Measurements from ENCODE around the gene RPUSD1.

RPUSD1 gene

DNA sequence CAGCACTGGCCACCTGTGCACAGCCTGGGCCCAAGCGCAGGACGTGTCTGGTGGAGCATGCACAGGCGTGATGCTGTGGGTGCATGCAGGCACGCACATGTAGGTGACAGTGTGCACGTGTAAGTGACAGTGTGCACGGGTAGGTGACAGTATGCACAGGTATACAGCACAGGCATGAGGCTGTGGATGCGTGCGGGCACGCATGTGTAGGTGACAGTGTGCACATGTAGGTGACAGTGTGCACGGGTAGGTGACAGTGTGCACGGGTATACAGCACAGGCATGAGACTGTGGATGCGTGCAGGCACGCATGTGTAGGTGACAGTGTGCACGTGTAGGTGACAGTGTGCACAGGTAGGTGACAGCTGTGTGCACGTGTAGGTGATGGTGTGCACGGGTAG, 7.9 kb downstream of the RPUSD1 start:
- Histone ChIP-seq H2AFZ (ENCODE audit: low read depth, low read length) (no peak overlapping the region), H2BK120ac (ENCODE audit: low read depth, low read length) (no peak overlapping the region), H3K18ac (ENCODE audit: low read depth in 1 of 2, low read length in 2 of 2) (no peak overlapping the region), H3K4ac (ENCODE audit: low read depth in 1 of 2, low read length in 2 of 2) (no peak overlapping the region), H2BK12ac (ENCODE audit: low read length in 2 of 2) (no peak overlapping the region), H4K8ac (ENCODE audit: low read length) (no peak overlapping the region), H3K4me3 (ENCODE audit: insufficient read depth in 1 of 2, low read depth in 1 of 2, low read length in 2 of 2) (no peak overlapping the region), H3K79me1 (replicated peaks; ENCODE audit: low read length, poor library complexity, severe bottlenecking) (no peaks in the 10 kb centered on the region), H3K23ac (ENCODE audit: low read length in 2 of 2) (no peak overlapping the region), H3K4me2 (ENCODE audit: low read length, poor library complexity, severe bottlenecking) (no peak overlapping the region), H2AK5ac (ENCODE audit: low read length, severe bottlenecking) (no peak overlapping the region), H3K9me3 (ENCODE audit: control insufficient read depth, low read length) (no peaks in the 10 kb centered on the region), H3K36me3 (ENCODE audit: control insufficient read depth in 1 of 2, insufficient read depth in 2 of 2, low read depth in 1 of 2, low read length in 2 of 2) (peaks cover 0 to 13% of the 10 kb centered on the region in 2 experiments), H3K27ac (ENCODE audit: low read length, poor library complexity, severe bottlenecking) (no peak overlapping the region), H3K9ac (ENCODE audit: low read length) (no peak overlapping the region), H2BK5ac (ENCODE audit: low read depth, low read length, poor library complexity, severe bottlenecking) (no peak overlapping the region), H2BK15ac (ENCODE audit: low read depth, poor library complexity, severe bottlenecking) (no peak overlapping the region), H4K91ac (ENCODE audit: low read length) (no peak overlapping the region), H3K14ac (ENCODE audit: low read length in 2 of 2) (peak overlapping the region in 1 of 2 experiments; percentile 59), H3K4me1 (ENCODE audit: control insufficient read depth, insufficient read depth, low read depth, low read length) (peaks cover 25% of the 10 kb centered on the region), H3K27me3 (ENCODE audit: control insufficient read depth in 1 of 2, insufficient read depth in 1 of 2, low read length in 2 of 2) (peaks cover 3 to 68% of the 10 kb centered on the region in 2 experiments)
- DNase-seq = no peak
- WGBS = 89% methylated on average over 16 of the region's 16 CpGs

DNA sequence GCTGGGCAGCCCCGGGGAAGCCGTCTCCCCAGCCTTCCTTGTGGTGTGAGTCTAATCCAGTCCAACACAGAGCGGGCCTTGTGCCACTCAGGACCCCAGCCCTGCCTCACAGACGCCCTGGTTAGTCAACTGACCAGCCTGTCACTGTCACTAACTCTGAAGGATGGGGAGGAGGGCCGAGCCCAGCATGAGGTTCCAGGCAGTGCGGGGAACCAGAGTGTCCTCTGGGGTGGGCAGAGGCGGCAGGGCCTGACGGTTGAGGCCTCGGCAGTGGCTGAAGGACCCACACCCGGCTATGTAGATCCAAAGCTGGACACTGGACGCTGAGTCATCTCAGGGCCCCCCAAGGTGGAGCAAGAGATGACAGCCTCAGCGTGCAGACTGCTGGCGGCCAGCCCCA, 8.6 kb downstream of the RPUSD1 start:
- no peak overlapping the region for H2BK15ac ChIP-seq (ENCODE audit: low read depth, poor library complexity, severe bottlenecking)
- no peak overlapping the region for H4K8ac ChIP-seq (ENCODE audit: low read length)
- H2BK12ac ChIP-seq (ENCODE audit: low read length in 2 of 2) = no peak overlapping the region
- H3K4me2 ChIP-seq (ENCODE audit: low read length, poor library complexity, severe bottlenecking) = no peak overlapping the region
- H4K91ac ChIP-seq (ENCODE audit: low read length) = no peak overlapping the region
- no peak overlapping the region for H3K27ac ChIP-seq (ENCODE audit: low read length, poor library complexity, severe bottlenecking)
- no peak overlapping the region for H2AK5ac ChIP-seq (ENCODE audit: low read length, severe bottlenecking)
- H3K4ac ChIP-seq (ENCODE audit: low read depth in 1 of 2, low read length in 2 of 2) = no peak overlapping the region
- no peak overlapping the region for H3K14ac ChIP-seq (ENCODE audit: low read length in 2 of 2)
- H3K9me3 ChIP-seq (ENCODE audit: control insufficient read depth, low read length) = no peaks in the 10 kb centered on the region
- H3K4me1 ChIP-seq (ENCODE audit: control insufficient read depth, insufficient read depth, low read depth, low read length) = peaks cover 29% of the 10 kb centered on the region
- no peak overlapping the region for H2AFZ ChIP-seq (ENCODE audit: low read depth, low read length)
- H3K4me3 ChIP-seq (ENCODE audit: insufficient read depth in 1 of 2, low read depth in 1 of 2, low read length in 2 of 2) = peak overlapping the region in 1 of 2 experiments; percentile 8
- H3K9ac ChIP-seq (ENCODE audit: low read length) = no peak overlapping the region
- H2BK120ac ChIP-seq (ENCODE audit: low read depth, low read length) = no peak overlapping the region
- H3K27me3 ChIP-seq (ENCODE audit: control insufficient read depth in 1 of 2, insufficient read depth in 1 of 2, low read length in 2 of 2) = peaks cover 3 to 69% of the 10 kb centered on the region in 2 experiments
- no peak overlapping the region for H2BK5ac ChIP-seq (ENCODE audit: low read depth, low read length, poor library complexity, severe bottlenecking)
- H3K23ac ChIP-seq (ENCODE audit: low read length in 2 of 2) = no peak overlapping the region
- 84% methylated on average over 13 of the region's 13 CpGs for WGBS
- no peak overlapping the region for H3K18ac ChIP-seq (ENCODE audit: low read depth in 1 of 2, low read length in 2 of 2)
- DNase-seq = no peak
- H3K79me1 ChIP-seq (replicated peaks; ENCODE audit: low read length, poor library complexity, severe bottlenecking) = no peaks in the 10 kb centered on the region
- H3K36me3 ChIP-seq (ENCODE audit: control insufficient read depth in 1 of 2, insufficient read depth in 2 of 2, low read depth in 1 of 2, low read length in 2 of 2) = peaks cover 0 to 6% of the 10 kb centered on the region in 2 experiments

DNA sequence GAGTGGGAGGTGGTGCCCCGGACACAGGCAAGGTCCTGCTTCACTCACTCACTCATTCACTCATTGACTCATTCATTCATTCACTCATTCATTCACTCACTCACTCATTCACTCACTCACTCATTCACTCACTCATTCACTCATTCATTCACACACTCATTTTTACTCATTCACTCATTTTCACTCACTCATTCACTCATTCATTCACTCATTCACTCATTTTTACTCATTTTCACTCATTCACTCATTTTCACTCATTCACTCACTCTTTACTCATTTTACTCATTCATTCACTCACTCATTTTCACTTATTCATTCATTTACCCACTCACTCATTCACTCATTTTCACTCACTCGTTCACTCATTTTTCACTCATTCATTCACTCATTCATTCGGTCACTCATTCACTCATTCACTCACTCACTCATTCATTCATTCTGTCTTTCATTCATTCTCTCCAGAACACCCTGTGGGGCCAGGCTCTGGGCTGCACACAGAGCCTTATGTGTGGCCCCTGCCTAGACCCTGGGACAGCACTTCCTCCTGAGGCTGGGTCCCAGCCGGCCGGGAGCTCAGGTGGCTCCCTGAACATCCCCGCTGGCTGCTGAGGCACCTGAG, 9.2 kb downstream of the RPUSD1 start:
- Histone ChIP-seq H3K14ac (ENCODE audit: low read length in 2 of 2) (no peak overlapping the region), H2BK120ac (ENCODE audit: low read depth, low read length) (no peak overlapping the region), H3K27me3 (ENCODE audit: control insufficient read depth in 1 of 2, insufficient read depth in 1 of 2, low read length in 2 of 2) (peaks cover 3 to 69% of the 10 kb centered on the region in 2 experiments), H3K79me1 (replicated peaks; ENCODE audit: low read length, poor library complexity, severe bottlenecking) (no peaks in the 10 kb centered on the region), H2BK5ac (ENCODE audit: low read depth, low read length, poor library complexity, severe bottlenecking) (no peak overlapping the region), H3K4ac (ENCODE audit: low read depth in 1 of 2, low read length in 2 of 2) (no peak overlapping the region), H3K4me3 (ENCODE audit: insufficient read depth in 1 of 2, low read depth in 1 of 2, low read length in 2 of 2) (peak overlapping the region in 1 of 2 experiments; percentile 8), H3K9ac (ENCODE audit: low read length) (no peak overlapping the region), H2BK12ac (ENCODE audit: low read length in 2 of 2) (no peak overlapping the region), H3K9me3 (ENCODE audit: control insufficient read depth, low read length) (no peaks in the 10 kb centered on the region), H3K4me2 (ENCODE audit: low read length, poor library complexity, severe bottlenecking) (no peak overlapping the region), H3K4me1 (ENCODE audit: control insufficient read depth, insufficient read depth, low read depth, low read length) (peaks cover 30% of the 10 kb centered on the region), H2BK15ac (ENCODE audit: low read depth, poor library complexity, severe bottlenecking) (no peak overlapping the region), H2AFZ (ENCODE audit: low read depth, low read length) (no peak overlapping the region), H4K91ac (ENCODE audit: low read length) (no peak overlapping the region), H3K23ac (ENCODE audit: low read length in 2 of 2) (no peak overlapping the region), H2AK5ac (ENCODE audit: low read length, severe bottlenecking) (no peak overlapping the region), H3K18ac (ENCODE audit: low read depth in 1 of 2, low read length in 2 of 2) (no peak overlapping the region), H3K36me3 (ENCODE audit: control insufficient read depth in 1 of 2, insufficient read depth in 2 of 2, low read depth in 1 of 2, low read length in 2 of 2) (peaks cover 0 to under 1% of the 10 kb centered on the region in 2 experiments), H3K27ac (ENCODE audit: low read length, poor library complexity, severe bottlenecking) (no peak overlapping the region), H4K8ac (ENCODE audit: low read length) (no peak overlapping the region)
- 95% methylated on average over 6 of the region's 6 CpGs for WGBS
- DNase-seq = no peak

DNA sequence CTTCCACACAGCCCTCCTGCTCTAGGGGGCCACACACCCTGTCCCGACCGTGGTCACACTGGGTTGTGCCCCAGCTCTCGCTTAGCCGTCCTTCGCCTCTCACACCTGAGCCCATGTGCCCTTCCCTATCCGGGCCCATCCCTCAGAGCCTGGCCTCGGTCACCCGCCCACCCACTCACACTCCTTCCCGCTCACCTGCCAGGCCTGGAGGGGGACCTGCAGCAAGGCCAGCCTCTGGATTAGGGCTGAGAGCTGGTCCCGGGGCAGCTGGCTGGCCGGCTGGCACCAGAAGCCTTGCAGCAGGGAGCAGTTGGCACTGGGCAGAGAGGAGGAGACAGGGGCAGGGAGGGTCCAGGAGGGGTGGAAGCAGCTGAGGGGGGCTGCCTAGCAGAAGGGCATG, 9.7 kb downstream of the RPUSD1 start:
- DNase-seq = no peak
- WGBS = 97% methylated on average over 11 of the region's 11 CpGs
- peaks cover 24% of the 10 kb centered on the region for H3K4me1 ChIP-seq (ENCODE audit: control insufficient read depth, insufficient read depth, low read depth, low read length)
- no peak overlapping the region for H3K4me2 ChIP-seq (ENCODE audit: low read length, poor library complexity, severe bottlenecking)
- H3K4me3 ChIP-seq (ENCODE audit: insufficient read depth in 1 of 2, low read depth in 1 of 2, low read length in 2 of 2) = no peak overlapping the region
- H4K91ac ChIP-seq (ENCODE audit: low read length) = no peak overlapping the region
- H2AFZ ChIP-seq (ENCODE audit: low read depth, low read length) = no peak overlapping the region
- no peaks in the 10 kb centered on the region for H3K9me3 ChIP-seq (ENCODE audit: control insufficient read depth, low read length)
- H2BK120ac ChIP-seq (ENCODE audit: low read depth, low read length) = no peak overlapping the region
- H3K27me3 ChIP-seq (ENCODE audit: control insufficient read depth in 1 of 2, insufficient read depth in 1 of 2, low read length in 2 of 2) = peaks cover 3 to 65% of the 10 kb centered on the region in 2 experiments
- no peak overlapping the region for H3K4ac ChIP-seq (ENCODE audit: low read depth in 1 of 2, low read length in 2 of 2)
- H3K14ac ChIP-seq (ENCODE audit: low read length in 2 of 2) = no peak overlapping the region
- H4K8ac ChIP-seq (ENCODE audit: low read length) = no peak overlapping the region
- no peak overlapping the region for H2BK15ac ChIP-seq (ENCODE audit: low read depth, poor library complexity, severe bottlenecking)
- H3K9ac ChIP-seq (ENCODE audit: low read length) = no peak overlapping the region
- H3K79me1 ChIP-seq (replicated peaks; ENCODE audit: low read length, poor library complexity, severe bottlenecking) = no peaks in the 10 kb centered on the region
- H3K23ac ChIP-seq (ENCODE audit: low read length in 2 of 2) = no peak overlapping the region
- no peak overlapping the region for H2BK12ac ChIP-seq (ENCODE audit: low read length in 2 of 2)
- H3K36me3 ChIP-seq (ENCODE audit: control insufficient read depth in 1 of 2, insufficient read depth in 2 of 2, low read depth in 1 of 2, low read length in 2 of 2) = no peaks in the 10 kb centered on the region
- H2BK5ac ChIP-seq (ENCODE audit: low read depth, low read length, poor library complexity, severe bottlenecking) = no peak overlapping the region
- H2AK5ac ChIP-seq (ENCODE audit: low read length, severe bottlenecking) = no peak overlapping the region
- H3K18ac ChIP-seq (ENCODE audit: low read depth in 1 of 2, low read length in 2 of 2) = no peak overlapping the region
- no peak overlapping the region for H3K27ac ChIP-seq (ENCODE audit: low read length, poor library complexity, severe bottlenecking)
